Dendritic cell treated with granulocyte-macrophage colony-stimulating factor and Interleukin-4, amounts not matched to agents 40 ng/mL and 50 ng/mL, for 4 days (primary cell): ENCODE results near the gene SIM2.

Source experiments
- H3K27ac Mint-ChIP-seq: one replicate; pipeline ENCODE4 v1.8.0; 2022; ENCODE audit warnings: mild to moderate bottlenecking, mixed read lengths
- H3K27me3 Mint-ChIP-seq: one replicate; pipeline ENCODE4 v1.8.0; 2022; ENCODE audit warnings: mild to moderate bottlenecking, mixed read lengths
- H3K36me3 Mint-ChIP-seq: one replicate; pipeline ENCODE4 v1.8.0; 2022; ENCODE audit warnings: low read depth, mixed read lengths
- H3K4me1 Mint-ChIP-seq: one replicate; pipeline ENCODE4 v1.8.0; 2022; ENCODE audit warnings: low read depth, mixed read lengths
- H3K4me3 Mint-ChIP-seq: one replicate; pipeline ENCODE4 v1.8.0; 2022; ENCODE audit warnings: mild to moderate bottlenecking, moderate library complexity, mixed read lengths
- H3K9me3 Mint-ChIP-seq: one replicate; pipeline ENCODE4 v1.8.0; 2022; ENCODE audit warnings: mixed read lengths
- intact Hi-C: fragments of 100-400 bp; cut with micrococcal nuclease; formaldehyde crosslinking; loops from one replicate; pipeline ENCODE4 v1.15.0; 2022

SIM2 gene

DNA sequence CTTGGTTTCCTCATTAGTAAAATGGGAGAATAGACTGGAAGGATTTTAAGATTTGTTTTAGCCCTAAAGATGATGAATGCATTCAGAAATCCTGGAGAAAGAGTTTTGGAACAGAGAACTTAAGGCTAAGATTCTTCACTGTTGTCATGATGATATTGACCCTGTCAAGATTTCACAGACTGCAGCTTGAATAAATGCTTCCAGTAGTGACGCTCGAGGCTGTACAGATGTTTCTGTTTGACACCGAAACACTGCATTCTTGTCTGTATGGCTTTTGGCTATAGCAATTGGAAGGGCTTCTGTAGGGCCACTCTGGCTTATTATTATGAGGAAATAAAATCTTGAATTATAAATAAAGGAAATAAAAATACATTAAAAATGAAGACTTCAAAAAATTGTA, 25.7 kb downstream of the SIM2 start:
- no peaks in the 10 kb centered on the region for H3K9me3 Mint-ChIP-seq
- intact Hi-C loops = no loop called here
- no peaks in the 10 kb centered on the region for H3K36me3 Mint-ChIP-seq

DNA sequence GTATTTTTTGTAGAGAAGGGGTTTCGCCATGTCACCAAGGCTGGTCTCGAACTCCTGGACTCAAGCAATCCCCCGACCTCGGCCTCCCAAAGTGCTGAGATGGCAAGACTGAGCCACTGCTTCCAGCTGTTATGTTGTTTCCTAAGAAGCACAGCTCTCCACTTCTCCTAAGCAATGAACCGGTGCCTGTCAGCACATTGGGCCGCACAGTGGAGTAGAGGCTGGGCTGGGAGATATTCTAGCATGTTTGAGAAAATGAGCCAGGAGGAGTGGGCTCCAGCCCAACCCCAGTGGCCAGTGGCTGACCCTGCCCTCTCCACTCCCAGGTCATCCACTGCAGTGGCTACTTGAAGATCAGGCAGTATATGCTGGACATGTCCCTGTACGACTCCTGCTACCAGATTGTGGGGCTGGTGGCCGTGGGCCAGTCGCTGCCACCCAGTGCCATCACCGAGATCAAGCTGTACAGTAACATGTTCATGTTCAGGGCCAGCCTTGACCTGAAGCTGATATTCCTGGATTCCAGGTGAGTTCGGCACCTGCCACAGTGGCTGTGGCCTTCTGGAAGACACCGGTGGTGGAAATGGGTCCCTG, 27.0 kb downstream of the SIM2 start:
- no peaks in the 10 kb centered on the region for H3K9me3 Mint-ChIP-seq
- peaks cover 14% of the 10 kb centered on the region for H3K27me3 Mint-ChIP-seq
- H3K4me1 Mint-ChIP-seq = no peaks in the 10 kb centered on the region
- intact Hi-C loops = no loop called here
- no peak overlapping the region for H3K27ac Mint-ChIP-seq
- no peak overlapping the region for H3K4me3 Mint-ChIP-seq
- H3K36me3 Mint-ChIP-seq = no peaks in the 10 kb centered on the region

More for the DNA sequence above, 25.7 kb downstream of the SIM2 start:
- Mint-ChIP-seq H3K4me1 (no peaks in the 10 kb centered on the region), H3K27ac (no peak overlapping the region), H3K27me3 (peaks cover 19% of the 10 kb centered on the region), H3K4me3 (no peak overlapping the region)

DNA sequence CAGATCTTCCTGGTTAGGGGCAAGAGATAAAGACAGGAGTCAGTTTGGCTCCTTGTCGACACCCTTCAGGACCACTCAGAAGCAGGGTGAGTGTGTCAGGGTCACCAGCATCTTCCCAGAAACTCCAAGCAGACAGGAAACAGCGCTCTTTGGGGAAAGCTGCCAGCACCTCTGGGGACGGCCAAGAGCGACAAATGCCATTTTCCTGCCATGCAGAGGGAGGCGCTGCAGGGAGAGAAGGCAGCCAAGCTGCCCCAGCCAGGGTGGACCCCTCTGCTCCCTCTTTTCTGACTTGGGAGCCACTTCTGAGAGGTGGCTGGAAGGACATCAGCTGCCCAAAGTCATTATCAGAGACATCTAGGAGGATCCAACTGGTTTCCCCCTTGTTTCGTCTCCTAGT, 29.0 kb downstream of the SIM2 start:
- intact Hi-C loops = no loop called here
- no peaks in the 10 kb centered on the region for H3K9me3 Mint-ChIP-seq
- H3K36me3 Mint-ChIP-seq = no peaks in the 10 kb centered on the region
- no peaks in the 10 kb centered on the region for H3K4me1 Mint-ChIP-seq
- H3K4me3 Mint-ChIP-seq = no peak overlapping the region
- peaks cover 11% of the 10 kb centered on the region for H3K27me3 Mint-ChIP-seq
- H3K27ac Mint-ChIP-seq = no peak overlapping the region

DNA sequence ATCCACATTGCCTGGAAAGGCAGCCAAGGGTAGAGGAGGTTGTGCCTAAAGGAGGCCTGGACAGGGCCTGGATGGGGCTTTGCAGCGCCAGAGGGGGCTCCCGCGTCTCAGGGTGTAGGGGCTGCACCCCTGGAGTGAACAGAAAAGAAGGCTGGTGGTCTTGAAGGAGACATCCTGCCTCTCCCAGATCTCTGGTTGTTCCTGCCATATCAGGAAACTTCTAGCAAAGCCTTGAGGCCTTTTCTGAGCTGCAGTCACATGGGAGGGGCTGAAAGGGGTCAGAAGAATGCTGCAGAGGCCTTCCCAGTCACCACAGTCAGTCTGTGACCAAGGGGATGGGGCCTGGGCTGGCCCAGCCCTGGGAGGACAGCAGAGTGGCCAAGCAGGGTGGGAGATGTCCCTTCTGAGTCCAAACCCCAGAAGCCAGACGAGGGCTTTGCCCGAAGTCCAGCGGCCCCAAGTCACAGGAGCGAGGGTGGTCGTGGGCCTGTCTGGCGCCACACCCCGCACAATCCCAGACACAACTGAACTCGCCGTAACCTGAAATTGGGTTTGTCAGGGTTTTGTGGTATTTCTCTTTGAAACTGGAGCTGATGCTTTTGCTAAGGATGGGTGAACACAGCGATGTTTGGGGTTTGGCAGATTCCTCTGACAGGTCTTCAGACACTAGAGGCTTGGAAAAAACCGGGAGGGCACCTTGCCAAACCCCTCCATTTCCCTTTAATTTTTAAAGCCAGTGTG, 29.6 kb downstream of the SIM2 start:
- Mint-ChIP-seq H3K27me3 (peaks cover 9% of the 10 kb centered on the region), H3K4me1 (no peaks in the 10 kb centered on the region), H3K27ac (no peak overlapping the region), H3K4me3 (no peak overlapping the region), H3K9me3 (no peaks in the 10 kb centered on the region), H3K36me3 (no peaks in the 10 kb centered on the region)
- intact Hi-C loops = no loop called here

DNA sequence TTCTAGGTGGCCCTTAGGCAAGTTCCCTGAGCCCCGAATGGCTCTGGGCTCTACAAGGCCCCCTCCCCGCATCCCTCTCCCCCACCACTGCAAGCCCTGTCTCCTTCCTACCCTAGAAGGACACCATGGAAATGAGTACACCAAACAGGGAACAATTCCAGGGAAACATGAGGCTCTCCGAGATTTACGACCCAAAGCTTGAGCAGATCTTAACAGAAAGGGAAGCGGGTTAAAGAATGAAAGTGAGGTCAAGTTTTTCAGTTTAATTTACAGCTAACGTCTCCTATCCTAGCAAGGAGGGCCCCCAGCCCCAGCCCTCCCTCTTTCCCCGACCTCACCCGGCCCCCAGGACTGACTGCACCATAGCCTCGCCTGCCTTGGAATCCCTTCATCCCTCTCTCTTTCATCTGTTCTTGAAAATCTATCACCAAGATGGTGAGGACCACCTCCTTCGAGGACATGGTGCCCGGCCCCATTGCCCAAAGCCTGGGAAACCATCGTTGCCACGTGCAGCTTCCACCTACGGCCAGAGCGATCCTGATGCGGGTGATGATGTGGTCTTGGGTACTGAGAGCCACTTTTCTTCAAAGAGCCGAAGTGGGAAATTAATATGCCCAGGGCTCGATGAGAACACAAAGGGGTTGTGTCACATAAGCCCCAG, 30.5 kb downstream of the SIM2 start:
- Mint-ChIP-seq H3K27me3 (peaks cover 8% of the 10 kb centered on the region), H3K4me3 (no peak overlapping the region), H3K9me3 (no peaks in the 10 kb centered on the region), H3K4me1 (no peaks in the 10 kb centered on the region), H3K27ac (no peak overlapping the region), H3K36me3 (no peaks in the 10 kb centered on the region)
- intact Hi-C loops = no loop called here

DNA sequence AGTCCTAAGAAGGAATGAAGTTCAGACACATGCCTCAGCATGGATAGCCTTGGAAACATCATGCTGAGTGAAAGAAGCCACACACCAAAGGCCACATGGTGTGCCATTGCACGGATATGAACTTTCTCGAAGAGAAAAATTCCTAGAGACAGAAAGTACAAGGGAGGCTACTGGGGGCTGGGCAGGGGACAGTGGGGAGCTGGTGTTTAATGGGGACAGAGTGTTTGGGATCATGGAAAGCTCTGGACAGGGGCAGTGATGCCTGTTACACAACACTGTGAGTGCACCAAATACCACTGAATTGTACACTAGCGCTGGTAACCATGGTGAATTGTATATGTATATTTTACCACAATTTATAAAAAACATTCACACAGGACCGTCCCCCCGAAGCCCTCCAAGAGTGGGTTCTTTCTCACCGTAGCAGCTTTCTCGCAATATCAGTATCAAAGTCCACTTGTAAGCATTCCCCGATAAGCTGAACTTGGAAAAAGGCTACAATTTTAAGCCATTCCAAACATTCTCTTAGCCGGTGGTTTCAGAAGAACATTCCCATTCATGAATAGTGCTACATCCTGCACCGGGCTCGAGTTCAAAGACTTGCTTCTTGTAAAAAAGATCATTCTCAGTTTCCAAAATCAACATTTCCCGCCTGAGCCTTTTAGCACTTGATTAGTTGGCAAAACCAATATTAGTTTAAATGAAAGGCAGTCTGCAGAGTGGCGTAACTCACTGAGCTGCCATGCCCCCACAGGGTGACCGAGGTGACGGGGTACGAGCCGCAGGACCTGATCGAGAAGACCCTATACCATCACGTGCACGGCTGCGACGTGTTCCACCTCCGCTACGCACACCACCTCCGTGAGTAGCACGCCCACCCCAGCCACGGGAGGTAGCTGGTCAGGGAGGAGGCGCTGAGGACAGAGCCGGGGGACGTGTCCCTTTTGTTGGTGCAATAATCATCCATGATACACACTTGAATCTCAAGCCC, 31.7 kb downstream of the SIM2 start:
- Mint-ChIP-seq H3K27me3 (peaks cover 9% of the 10 kb centered on the region), H3K27ac (no peak overlapping the region), H3K9me3 (no peaks in the 10 kb centered on the region), H3K4me1 (no peaks in the 10 kb centered on the region), H3K36me3 (no peaks in the 10 kb centered on the region), H3K4me3 (no peak overlapping the region)
- intact Hi-C loops = no loop called here

DNA sequence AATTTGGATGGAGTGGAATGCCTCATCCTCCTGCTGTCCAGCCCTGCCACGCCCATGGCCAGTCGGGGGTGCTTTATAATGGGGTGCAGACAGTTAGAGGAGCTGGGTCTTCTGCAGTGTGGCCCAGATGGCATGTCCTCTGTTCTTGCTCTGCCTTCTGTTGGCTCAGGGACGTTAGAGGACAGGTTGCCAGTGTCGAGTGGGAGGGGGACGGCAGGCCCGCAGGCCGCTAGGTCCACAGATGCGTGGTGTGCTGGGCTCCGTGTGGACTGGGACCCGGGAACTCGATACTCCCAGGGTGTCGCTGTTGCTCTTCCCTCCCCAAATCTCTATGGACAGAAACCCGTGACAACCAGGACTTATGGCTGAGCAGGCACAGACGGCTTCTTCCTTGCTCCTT, 33.3 kb downstream of the SIM2 start:
- Mint-ChIP-seq H3K27me3 (peaks cover 14% of the 10 kb centered on the region), H3K4me1 (no peaks in the 10 kb centered on the region), H3K27ac (no peak overlapping the region), H3K36me3 (no peaks in the 10 kb centered on the region), H3K4me3 (no peak overlapping the region), H3K9me3 (no peaks in the 10 kb centered on the region)
- intact Hi-C loops = no loop called here

DNA sequence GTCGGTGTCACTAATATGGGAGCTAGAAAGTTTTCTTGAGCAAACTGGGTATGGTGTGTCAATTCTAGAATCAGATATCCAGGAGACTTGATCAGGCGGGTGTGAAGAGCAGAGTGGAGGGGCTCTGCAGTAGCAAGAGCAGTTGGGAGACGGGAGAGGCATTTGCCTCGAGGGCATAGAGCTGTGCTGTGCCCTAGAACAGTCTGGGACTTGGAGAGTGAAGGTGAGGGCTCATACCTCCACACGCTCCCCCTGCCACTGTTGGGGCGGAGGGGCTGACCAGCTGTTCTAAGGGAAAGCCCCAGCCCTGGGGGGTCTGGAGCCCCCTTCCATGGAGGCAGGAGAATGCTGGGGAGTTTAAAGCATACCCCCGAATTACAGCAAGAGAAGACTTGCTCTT, 33.8 kb downstream of the SIM2 start:
- Mint-ChIP-seq H3K4me1 (no peaks in the 10 kb centered on the region), H3K9me3 (no peaks in the 10 kb centered on the region), H3K27me3 (peaks cover 14% of the 10 kb centered on the region), H3K4me3 (no peak overlapping the region), H3K36me3 (no peaks in the 10 kb centered on the region), H3K27ac (no peak overlapping the region)
- intact Hi-C loops = no loop called here

DNA sequence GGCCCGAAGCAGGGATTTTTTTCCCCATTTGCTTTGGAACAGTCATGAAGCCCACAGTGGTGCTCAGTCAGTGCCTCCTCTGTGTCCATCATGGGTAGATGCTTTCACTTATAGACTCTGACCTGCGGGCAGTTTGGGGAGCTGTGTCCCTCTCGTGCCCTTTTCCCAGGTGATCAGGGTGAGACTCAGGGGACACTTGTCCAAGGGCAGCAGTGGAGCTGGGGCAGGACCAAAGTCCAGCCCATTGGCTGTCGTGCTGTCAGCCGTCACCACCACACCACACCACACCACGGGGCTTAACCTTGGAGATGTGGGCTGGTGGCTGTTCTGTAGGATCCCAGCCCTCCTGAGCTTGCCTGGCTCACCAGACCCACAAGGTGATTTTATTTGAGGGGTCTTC, 34.9 kb downstream of the SIM2 start:
- Mint-ChIP-seq H3K4me3 (no peak overlapping the region), H3K36me3 (no peaks in the 10 kb centered on the region), H3K27ac (no peak overlapping the region), H3K27me3 (peaks cover 13% of the 10 kb centered on the region), H3K4me1 (no peaks in the 10 kb centered on the region), H3K9me3 (no peaks in the 10 kb centered on the region)
- intact Hi-C loops = no loop called here

DNA sequence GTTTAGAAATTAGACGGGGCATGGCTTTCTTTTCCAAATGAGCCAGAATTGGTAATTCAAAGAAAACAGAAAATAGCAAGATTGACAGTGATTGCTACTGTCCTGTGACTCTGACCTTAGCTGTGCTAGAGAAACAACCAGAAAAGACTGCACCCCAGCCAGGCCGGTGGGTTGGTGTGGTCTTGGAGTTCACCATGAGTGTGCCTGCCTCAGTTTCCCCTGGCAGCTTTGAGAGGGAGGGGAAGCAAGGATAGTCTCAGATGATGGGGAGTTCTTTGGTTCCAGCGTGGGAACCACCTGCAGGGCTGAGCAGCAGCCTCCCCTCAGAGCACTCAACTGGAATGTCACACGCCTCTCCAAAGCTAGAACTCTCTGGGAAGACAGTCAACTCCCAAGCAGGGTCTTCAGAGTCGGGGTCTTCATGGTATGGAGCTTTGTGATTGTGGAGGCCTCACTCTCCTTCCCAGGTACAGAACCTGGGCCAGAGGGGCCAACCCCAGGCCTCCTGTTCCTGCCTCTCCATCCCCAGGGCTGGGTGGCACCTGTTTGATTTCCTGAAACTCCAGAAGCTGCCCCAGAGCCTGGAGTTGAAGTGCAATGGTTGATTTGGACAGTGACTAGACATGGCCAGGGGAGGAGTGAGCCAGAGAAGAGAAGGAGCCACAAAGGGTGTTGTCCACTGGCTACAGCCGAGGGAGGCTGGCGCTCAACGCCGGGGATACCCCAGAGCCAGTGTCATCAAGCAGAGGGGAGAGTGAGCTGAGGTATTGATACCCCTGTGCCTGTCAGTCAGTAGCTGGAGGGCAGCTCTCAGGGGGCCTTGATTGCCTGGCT, 35.7 kb downstream of the SIM2 start:
- intact Hi-C loops = no loop called here
- peaks cover 14% of the 10 kb centered on the region for H3K27me3 Mint-ChIP-seq
- no peak overlapping the region for H3K4me3 Mint-ChIP-seq
- no peak overlapping the region for H3K27ac Mint-ChIP-seq
- H3K9me3 Mint-ChIP-seq = no peaks in the 10 kb centered on the region
- H3K4me1 Mint-ChIP-seq = no peaks in the 10 kb centered on the region
- H3K36me3 Mint-ChIP-seq = no peaks in the 10 kb centered on the region

DNA sequence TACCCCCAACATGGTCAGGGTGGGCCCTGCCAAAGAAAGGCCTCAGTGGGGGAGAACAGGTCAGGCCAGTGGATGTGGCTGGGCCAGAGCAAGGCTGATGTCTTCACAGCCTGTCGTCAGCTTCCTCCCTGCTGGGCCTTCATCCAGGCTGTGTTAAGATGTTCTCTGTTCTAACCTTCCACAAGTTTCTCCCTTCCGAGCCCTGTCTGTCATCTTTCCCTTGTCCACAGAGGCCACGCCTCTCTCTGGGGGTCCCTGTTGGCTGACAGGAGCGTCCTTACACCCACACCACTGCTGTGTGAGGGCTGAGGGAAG, 36.2 kb downstream of the SIM2 start:
- no peaks in the 10 kb centered on the region for H3K9me3 Mint-ChIP-seq
- no peaks in the 10 kb centered on the region for H3K4me1 Mint-ChIP-seq
- no peak overlapping the region for H3K4me3 Mint-ChIP-seq
- intact Hi-C loops = no loop called here
- peaks cover 17% of the 10 kb centered on the region for H3K27me3 Mint-ChIP-seq
- H3K36me3 Mint-ChIP-seq = no peaks in the 10 kb centered on the region
- H3K27ac Mint-ChIP-seq = no peak overlapping the region

DNA sequence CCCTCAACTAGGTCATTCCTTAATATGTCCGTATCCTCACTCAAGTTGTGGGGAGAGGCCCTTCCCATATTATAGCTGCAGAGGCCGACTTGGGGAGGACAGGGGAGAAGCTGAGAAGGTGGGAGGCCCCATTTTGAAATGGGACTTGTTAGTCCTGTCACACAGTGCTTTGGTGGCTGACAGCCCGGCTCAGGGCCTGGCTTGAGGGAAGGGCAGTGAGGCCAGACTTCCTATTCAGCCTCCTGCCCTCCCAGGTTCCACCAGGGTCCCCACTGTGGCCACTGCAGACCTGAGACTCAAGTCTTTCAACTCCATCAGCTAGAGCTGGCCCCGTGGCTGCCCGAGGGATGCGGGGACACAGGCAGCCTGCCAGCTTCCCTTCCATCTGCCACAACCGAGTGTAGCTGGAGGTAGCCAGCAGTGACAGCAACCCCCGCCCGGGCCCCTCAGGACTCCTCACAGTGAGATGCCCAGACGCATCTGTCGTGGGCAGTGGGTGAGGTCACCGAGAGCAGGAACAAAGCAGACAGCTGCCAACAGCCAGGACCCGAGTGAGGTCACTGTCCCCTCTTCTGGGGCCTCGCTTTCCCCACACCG, 36.9 kb downstream of the SIM2 start:
- no peak overlapping the region for H3K27ac Mint-ChIP-seq
- H3K4me3 Mint-ChIP-seq = no peak overlapping the region
- H3K9me3 Mint-ChIP-seq = no peaks in the 10 kb centered on the region
- no peaks in the 10 kb centered on the region for H3K36me3 Mint-ChIP-seq
- intact Hi-C loops = no loop called here
- no peaks in the 10 kb centered on the region for H3K4me1 Mint-ChIP-seq
- H3K27me3 Mint-ChIP-seq = peaks cover 17% of the 10 kb centered on the region

DNA sequence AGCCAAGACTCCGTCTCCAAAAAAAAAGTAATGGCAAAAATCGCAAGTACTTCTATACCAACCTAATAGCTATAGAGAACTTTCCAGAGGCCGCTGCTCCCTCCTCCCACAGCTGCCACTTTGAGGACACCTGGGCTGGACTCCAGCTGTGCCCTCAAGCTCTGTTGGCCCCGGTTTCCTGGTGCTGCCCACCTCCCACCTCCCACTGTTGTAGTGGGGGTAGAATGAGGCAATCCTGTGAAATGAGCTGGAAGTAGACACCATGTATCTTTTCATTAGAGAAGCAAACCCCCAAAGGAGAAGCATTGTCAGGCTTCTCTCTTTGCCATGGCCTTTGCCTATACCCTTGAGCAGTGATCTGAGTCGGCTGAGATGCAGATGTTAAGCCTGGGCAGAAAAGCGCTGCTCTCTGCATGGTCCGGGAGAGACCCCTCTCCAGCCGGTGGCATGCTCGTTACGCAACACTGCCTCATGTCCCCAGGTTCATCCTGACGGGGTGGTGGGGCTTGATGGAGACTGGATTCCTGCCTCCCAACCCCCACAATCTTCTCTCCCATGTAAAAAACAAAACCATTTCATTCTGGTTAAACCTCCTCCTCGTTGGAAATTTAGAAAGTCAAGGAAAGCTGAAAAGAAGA, 39.7 kb downstream of the SIM2 start:
- Mint-ChIP-seq H3K9me3 (no peaks in the 10 kb centered on the region), H3K36me3 (no peaks in the 10 kb centered on the region), H3K27ac (no peak overlapping the region), H3K27me3 (peaks cover 28% of the 10 kb centered on the region), H3K4me1 (no peaks in the 10 kb centered on the region), H3K4me3 (no peak overlapping the region)
- intact Hi-C loops = no loop called here
